LNCAP (cell line): ENCODE data around the gene RBM20.
A peak's percentile ranks its signal among the peaks of the same experiment; 100 is the strongest.

Source experiments
- CTCF ChIP-seq: fragments of 450-650 bp; IDR thresholded peaks from 2 replicates; pipeline ENCODE4 v1.5.1; 2017; ENCODE audit warnings: mild to moderate bottlenecking

RBM20 gene

DNA sequence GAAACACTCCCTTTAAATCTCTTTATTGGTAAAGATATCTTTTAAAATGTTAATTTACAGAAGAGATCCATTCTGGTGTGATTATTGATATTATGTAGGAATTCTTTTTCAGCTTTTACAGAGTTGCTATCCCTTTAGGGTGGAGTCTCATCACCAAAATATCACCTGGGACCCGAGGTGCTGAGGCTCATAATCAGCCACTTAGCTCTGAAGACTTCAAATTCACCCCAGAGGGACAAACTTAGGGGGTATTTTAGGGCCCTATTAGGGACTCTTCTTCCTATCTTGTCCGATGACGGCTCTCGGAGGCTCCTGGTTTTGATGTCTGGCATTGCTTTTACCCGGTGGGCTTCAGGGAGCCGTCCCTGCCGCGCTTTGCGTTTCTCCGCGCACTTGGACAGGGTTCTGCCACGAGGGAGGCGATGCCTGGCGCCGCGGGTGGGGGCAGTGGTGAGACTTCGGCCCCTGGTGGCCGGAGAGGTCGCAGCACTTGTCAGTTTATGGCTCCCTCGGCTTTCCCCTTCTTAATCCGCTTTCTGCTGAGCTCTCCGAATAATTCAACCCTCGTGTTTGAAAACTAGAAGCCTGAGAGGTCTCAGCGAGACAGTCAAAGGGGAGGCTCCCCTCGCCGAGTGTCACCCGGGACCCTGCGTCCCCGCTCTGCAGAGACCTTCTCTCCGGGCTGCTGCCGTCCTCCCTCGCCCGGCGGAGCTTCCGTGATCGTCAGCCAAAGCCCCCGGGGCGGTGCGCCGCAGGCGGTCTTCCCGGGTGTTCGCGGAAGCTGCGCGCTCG is 27.8 kb downstream of the RBM20 start:
- peak; percentile 77 for TF ChIP-seq CTCF

- TF ChIP-seq CTCF: no peak
Observed at GRCh38 chr10:110672580-110672919, 28.4 kb downstream of the RBM20 start.

DNA sequence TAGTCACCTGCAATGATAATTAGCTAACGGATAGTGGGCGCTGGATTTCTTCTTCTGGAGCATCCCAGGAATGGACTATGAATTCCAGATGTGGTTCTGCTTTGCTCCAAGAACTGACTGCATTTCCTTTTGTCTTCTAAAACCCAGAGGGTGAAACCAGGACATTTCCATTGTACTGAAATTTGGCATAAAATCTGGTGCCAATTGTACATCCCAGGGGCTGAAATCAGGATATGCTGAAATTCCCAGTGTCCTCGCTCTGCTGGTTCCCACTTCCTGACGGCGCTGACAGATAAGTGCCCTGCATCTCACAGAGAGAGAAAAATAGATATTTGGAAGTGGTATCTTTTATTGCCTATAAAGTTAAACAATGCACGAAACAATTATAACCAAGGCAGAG is 31.9 kb downstream of the RBM20 start:
- no peak for TF ChIP-seq CTCF

DNA sequence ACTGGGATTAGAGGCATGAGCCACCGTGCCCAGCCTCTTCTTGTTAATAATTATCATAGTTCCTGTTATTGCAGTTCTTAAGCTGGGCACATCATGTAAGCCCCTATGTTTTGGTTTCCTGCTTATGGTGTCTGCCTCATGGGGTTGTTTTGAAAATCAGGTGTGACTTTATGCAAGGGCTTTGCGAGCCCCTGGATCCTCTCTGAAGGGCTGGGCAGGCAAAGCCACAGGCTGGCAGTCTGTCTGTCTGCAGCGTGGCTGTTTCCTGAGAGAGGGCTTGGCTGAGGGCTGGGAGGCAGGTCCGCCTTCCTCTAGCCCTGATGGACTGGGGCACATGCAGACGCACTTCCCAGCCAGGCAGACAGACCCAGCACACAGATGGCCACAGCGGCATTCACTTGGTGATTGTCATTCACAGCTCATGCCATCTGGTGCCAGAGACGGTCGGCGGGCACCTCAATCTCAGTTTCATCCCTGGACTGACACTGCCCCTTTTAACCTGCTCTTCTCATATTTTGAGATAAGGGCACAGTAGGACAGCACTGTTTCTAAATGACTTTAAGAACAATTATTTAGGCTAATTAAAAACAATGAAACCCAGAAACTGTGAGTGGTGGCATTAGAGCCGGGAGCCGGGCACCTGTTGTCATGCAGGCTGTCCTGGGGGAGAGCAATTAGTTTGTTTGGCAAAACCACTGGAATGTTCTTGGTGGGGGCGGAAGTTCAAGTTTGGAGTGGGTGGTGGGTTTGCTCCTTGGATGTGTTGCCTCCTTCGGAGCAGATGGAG is 35.5 kb downstream of the RBM20 start:
- TF ChIP-seq CTCF: no peak

GRCh38 chr10:110680273-110681020 is 36.3 kb downstream of the RBM20 start:
- TF ChIP-seq CTCF: no peak

DNA sequence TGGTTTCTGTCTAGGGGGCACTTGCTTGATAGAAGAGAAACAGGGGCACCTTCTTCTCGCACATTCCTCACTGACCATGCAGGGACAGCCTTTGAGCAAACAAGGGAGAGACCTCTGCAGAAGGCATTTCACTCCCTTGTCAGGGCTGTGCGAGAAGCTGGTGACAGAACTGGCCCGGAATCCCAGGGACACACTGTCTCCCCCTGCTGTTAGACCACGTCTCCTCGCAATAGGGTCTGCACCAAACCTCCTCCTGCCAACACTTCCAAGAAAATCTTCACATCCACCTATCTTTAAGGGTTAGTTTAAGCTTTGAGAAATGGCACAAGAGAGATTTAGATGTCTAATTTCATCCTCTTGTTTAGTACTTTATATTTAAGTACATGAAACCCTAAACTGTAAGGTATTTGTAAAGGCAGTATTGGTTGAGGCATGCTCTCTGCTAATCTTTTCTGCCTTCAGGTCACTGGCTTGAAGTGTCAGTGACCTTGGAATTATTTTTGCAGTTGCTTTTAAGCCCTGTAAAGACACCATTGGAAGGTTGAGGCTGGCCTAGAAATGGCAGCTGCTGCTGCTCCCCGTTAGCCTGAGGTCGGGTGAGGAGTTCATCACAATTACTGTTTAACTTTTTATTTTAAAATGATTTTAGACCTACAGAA is 37.0 kb downstream of the RBM20 start:
- peak; percentile 41; the same call in 1 of the 2 replicates for TF ChIP-seq CTCF

- TF ChIP-seq CTCF: no peak
Observed at GRCh38 chr10:110682348-110682747, 38.2 kb downstream of the RBM20 start.
